HG03139 (cell line): ENCODE data around the gene SCN1B.

Experiments used
- ATAC-seq: cut with Tn5 transposase; IDR thresholded peaks from one replicate; pipeline ENCODE4 v1.9.1; 2021; ENCODE audit not compliant: unreplicated experiment

The SCN1B gene

DNA sequence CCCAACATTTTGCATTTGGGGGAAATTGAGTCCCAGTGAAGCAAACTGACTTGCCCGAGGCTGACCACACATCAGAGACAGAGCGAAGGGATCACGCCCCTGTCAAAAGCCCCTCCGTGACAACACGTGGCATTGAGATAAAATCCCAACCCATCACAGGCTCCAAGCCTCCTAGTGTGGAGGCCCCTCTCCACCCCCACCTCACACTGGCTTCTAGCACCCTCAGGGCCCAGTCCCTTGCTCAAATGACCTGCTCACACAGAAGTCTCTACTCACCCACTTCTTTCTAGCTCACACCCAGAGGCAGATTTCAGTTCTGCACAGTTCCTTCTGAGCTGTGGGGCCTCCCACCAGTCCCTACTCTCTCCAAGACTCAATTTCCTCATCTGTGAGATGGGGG, 21.5 kb downstream of the SCN1B start:
- no peak for ATAC-seq

DNA sequence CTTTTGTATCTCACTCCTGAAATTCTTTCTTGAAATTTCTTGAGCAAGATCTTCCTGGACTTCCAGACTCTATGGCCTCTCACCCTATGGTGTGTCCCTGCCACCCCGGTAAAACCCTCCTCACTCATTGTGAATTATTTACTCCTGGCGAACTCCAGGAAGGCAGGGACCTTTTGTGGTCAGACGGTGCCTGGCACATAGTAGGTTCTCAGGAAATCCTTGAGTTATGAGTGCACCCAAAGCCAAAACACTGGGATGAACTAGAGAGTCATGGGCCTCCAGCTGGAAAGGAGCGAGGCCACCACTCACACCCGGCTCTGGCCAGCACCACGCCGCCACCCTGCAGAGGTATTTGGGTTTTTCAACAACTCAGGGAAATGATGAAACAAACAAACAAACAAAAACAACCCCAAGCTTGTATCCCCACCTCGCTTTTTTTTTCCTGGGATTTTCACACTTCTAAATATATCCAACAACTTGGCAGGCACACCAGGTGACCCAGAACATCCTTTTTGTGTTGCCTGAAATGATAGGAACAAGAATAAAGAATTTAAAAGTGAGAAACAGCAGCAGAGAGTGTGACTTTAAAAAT, 22.4 kb downstream of the SCN1B start:
- no peak for ATAC-seq

DNA sequence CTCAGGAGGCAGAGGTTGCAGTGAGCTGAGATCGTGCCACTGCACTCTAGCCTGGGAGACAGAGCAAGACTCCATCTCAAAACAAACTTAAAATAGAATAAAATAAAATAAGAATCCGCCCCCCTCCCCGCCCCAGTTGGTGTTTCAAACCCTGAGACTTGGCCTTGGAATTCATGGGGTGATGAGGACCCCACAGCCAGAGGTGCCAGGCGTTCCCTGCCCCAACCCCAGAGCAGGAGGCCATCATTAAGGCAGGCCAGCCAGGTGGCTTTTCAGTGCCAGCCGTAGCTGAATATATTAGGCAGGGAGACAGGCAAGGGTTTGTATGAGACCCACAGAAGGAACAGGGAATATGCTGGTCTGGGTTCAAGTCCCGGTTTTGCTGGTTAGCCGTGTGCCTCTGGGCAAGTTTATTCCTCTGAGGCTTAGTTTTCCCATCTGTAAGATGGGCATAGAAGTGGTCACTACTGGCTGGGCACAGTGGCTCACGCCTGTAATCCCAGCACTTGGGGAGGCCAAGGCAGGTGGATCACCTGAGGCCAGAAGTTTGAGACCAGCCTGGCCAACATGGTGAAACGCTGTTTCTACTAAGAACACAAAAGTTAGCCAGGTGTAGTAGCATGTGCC, 23.5 kb downstream of the SCN1B start:
- ATAC-seq: no peak

DNA sequence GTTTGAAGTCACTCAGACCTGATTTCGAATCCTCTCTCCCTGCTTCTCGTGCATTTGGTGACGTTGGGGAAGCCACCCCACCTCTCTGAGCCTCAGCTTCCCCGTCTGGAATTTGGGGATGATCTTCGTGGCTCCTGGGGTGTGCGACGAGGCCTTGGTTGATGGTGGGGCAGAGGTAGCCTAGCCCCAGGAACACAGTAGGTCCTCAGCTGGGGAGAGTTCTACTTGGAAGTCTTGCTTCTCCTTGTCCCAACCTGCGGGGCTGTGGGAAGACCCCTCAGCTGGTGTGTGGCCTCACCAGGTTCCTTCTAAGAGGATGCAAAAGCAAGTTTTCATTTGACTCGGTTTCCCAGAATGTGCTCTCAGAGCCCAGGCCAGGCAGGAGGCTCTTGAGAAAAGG, 24.4 kb downstream of the SCN1B start:
- ATAC-seq: no peak

DNA sequence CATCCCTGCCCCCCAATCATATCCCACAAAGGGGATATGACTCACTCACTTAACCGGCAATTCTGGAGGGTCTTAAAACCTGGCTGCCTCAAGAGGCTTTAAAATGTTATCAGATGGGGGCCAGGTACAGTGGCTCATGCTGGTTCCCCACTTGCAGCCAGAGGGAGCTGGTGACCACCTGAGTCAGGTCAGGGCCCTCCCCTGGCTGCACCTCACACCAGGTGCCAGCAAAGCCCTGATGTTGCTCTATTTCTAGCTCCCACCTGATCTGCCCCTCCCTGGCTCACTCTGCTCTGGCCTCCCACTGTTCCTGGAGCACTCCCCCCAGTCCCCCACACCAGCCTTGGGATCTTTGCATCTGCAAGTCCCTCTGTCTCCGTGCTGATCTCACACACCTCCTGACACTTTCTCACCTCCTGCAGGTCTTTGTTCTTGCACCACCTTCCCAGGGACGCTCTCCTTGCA, 25.5 kb downstream of the SCN1B start:
- ATAC-seq: no peak

DNA sequence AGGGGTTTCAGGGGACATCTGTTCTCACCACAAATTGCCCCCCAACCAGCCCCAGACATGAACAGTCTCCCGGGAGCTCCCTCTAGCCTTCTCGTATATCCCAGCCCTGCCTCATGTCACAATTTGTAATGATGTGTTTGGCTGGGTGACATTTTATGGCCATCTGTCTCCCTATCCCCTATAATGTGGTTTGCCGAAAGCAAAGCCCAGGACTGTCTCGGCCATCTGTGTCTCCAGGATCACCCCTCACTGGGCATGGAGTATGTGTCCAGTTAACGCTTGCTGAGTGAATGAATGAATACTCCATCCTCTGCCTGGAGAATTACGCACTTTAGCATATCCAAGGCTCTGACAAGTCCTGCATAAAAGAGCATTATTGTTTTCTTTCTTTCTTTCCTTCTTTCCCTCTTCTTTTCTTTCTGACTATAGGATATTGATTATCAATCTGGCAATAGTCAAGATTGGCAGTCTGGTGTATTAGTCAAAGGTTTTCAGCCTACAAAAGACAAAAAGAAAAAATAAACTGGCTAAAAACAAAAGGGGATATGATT, 26.3 kb downstream of the SCN1B start:
- ATAC-seq: no peak

DNA sequence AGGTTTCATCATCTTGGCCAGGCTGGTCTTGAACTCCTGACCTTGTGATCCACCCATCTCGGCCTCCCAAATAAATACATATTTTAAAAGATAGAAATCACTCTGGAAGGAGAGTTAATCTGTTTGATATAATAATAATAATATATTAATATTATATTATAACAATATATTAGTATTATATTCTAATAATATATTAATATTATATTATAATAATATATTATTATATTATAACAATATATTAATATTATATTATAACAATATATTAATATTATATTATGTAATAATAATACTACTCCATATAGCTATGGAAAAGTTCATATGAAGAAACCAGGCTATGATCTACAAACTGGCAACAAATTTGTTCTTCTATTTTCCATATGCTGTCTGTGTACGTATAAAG, 28.1 kb downstream of the SCN1B start:
- ATAC-seq: no peak

DNA sequence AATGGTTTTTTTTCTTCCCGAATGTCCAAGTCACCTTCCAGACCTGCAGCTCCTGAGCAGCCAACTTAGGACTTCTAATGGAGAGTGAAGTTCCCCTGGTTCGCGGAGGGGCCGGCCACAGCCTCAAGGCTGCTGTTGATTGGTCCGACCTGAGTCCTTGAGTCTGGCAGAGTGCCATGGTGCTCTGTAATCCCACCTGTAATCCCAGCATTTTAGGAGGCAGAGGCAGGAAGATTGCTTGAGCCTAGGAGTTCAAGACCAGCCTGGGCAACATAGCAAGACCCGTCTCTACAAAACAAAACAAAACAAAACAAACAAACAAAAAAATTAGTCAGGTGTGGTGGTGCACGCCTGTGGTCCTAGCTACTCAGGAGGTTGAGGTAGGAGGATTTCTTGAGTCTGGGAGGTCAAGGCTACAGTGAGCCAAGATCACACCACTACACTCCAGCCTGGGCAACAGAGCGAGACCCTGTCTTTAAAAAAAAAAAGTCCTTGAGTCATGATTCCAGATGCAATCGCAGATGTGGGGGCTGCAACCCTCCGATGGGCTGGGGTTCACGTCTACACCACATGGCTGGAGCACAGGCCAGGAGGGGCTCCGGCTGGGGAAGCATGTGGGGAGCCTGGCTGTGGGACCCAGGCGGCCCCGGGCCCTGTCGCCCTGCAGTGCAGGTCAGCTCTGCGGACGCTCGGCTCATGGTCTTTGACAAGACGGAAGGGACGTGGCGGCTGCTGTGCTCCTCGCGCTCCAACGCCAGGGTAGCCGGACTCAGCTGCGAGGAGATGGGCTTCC, 28.9 kb downstream of the SCN1B start:
- ATAC-seq: no peak

DNA sequence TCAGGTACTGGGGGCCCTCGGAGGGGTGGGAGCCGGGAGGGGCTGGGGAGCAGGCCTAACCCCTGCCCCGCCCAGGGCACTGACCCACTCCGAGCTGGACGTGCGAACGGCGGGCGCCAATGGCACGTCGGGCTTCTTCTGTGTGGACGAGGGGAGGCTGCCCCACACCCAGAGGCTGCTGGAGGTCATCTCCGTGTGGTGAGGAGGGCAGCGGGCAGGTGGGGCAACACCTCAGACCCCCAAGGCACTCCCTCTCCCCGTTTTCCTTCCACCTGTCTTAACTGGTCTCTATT, 29.5 kb downstream of the SCN1B start:
- ATAC-seq: no peak

DNA sequence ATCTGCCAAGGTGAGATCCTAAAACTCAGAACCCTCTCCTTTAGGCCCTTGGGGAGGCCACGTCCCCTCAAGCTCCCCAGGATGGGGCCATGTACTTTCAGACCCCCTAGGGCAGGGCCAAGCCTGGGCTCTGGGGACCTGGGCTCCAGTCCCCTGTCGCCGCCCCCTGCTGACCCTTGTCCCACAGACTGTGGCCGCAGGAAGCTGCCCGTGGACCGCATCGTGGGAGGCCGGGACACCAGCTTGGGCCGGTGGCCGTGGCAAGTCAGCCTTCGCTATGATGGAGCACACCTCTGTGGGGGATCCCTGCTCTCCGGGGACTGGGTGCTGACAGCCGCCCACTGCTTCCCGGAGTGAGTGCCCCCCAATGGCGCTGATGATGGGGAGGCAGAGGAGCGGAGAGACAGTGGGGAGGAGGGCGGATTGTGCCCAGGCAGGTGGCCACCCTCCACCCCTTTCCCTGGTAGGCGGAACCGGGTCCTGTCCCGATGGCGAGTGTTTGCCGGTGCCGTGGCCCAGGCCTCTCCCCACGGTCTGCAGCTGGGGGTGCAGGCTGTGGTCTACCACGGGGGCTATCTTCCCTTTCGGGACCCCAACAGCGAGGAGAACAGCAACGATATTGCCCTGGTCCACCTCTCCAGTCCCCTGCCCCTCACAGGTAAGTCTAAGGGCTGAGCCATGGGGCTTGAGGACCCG, 30.0 kb downstream of the SCN1B start:
- ATAC-seq: no peak

DNA sequence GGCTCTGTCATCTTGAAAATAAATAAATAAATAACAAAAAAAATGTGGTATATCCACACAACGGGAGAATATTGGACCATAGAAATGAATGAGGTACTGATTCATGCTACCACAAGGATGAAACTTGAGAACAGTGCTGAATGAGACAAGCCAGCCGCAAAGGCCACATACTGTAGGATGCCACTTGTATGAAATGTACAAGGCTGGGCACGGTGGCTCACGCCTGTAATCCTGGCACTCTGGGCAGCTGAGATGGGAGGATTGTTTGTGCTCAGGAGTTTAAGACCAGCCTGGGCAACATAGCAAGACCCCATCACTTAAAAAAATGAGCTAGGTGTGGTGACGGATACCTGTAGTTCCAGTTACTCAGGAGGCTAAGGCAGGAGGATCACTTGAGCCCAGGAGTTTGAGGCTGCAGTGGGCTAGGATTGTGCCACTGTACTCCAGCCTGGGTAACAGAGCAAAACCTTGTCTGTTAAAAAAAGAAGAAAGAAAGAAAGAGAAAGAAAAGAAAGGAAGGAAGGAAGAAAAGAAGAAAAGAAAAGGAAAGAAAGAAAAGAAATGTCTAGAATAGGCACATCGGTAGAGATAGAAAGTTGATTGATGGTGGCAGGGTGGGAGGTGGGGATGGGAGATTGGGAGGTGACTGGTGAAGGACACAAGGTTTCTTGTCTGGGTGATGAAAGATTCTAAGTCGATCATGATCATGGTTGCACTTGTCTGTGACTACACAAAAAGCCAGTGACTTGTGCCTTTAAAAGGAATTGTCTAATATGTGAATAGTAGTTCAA, 31.5 kb downstream of the SCN1B start:
- no peak for ATAC-seq

DNA sequence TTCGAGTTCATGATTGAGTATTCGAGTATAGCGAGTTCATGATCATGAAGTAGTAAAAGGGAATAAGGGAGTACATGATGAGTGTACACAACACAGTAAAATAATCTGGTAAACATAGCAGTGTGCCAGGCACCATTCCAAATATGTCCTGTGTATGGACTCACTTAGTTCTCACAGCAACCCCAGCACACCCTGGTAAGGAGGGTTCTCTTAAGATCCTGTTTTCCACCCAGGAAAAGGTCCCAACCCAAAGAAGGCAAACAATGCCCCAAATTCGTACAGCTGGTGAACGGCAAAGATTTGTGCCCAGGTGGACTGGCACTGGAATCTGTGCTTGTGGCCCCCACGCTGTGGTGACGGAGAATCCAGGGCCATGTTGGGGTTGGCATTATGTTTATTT, 32.7 kb downstream of the SCN1B start:
- no peak for ATAC-seq

DNA sequence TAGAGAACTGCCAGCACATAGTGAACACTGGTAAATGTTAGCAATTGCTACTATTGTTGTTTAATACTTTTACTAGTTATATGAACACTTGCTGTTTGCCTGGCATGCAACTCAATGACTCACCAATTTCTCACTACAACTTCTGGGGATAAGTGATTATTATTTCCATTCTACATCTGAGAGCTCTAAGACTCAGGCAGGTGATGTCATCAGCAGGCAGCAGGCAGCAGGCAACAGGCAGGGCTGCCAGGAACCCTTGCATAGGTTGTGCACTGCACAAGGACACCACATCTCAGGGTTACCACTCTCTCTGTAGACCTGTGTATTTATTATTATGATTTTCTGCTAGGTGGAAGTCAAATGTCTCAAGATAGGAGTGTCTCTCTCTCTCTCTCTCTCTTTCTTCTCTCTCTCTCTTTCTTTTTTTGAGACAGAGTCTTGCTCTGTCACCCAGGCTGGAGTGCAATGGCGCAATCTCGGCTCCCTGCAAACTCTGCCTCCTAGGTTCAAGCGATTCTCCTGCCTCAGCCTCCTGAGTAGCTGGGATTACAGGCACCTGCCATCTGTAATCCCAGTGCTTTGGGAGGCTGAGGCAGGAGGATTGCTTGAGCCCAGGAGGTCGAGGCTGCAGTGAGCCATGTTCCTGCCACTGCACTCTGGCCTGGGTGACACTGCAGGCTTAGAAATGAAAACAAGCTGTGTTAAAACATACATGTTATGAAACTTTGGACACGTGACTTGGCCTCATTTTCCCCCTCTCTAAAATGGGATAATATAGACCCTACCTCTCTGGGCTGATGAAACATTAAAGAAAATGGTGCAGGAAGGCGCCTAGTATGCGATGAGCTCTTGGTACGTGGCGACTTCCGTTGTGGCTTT, 33.9 kb downstream of the SCN1B start:
- no peak for ATAC-seq

DNA sequence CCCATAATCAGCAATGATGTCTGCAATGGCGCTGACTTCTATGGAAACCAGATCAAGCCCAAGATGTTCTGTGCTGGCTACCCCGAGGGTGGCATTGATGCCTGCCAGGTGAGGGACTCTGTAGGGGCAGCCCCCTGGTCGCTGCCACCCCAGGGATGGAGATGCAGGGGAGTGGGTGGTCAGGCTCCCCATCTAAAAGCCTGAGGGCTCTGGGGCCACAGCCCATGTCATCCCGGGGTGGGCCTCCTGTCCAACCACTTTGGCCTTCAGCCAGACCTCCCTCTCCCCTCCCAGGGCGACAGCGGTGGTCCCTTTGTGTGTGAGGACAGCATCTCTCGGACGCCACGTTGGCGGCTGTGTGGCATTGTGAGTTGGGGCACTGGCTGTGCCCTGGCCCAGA, 35.3 kb downstream of the SCN1B start:
- ATAC-seq: no peak

DNA sequence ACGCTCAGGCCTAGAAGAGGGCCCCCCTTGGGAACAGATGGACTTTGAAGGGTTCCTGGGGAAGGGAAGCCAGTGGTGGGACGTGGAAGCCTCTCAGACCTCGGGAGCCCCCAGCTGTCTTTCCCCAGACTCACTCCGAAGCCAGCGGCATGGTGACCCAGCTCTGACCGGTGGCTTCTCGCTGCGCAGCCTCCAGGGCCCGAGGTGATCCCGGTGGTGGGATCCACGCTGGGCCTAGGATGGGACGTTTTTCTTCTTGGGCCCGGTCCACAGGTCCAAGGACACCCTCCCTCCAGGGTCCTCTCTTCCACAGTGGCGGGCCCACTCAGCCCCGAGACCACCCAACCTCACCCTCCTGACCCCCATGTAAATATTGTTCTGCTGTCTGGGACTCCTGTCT, 35.9 kb downstream of the SCN1B start:
- ATAC-seq: no peak

DNA sequence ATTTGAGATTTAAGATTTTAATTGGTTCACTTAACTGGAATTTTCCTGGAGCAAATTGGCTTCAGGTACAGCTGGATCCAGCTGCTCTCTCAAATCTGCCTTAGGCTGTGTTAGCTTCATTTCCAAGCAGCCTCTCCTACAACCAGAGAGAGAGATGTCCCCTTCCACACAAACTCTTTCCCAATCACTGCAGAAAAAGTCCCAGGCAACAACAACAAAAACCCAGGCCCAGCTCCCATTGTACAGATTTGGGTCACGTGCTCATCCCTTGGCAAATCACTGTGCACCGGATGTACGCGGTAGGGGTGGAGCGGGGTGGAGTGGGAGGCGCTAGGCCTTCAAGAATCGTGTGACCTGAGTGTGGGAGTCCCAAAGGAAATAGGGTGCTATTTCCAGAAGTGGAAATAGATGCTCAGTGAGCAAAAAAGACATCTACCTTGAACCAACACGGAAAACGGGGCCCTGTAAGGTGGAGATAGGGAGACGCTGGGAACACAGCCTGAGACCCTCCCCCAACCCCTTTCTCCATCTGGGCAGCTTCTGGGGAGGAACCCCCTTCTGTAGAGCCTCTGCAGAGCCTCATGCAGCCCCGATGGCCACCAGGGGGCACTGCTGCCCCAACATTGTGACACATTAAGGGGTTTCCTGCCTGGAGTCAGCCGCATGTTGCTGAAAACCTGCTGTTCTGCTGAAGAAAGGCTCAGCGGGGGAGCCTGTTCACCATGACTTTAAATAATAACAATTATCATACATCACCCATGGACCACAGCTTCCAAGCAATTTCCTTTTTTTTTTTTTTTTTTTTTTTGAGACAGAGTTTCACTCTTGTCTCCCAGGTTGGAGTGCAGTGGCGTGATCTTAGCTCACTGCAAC, 36.7 kb downstream of the SCN1B start:
- ATAC-seq: no peak

DNA sequence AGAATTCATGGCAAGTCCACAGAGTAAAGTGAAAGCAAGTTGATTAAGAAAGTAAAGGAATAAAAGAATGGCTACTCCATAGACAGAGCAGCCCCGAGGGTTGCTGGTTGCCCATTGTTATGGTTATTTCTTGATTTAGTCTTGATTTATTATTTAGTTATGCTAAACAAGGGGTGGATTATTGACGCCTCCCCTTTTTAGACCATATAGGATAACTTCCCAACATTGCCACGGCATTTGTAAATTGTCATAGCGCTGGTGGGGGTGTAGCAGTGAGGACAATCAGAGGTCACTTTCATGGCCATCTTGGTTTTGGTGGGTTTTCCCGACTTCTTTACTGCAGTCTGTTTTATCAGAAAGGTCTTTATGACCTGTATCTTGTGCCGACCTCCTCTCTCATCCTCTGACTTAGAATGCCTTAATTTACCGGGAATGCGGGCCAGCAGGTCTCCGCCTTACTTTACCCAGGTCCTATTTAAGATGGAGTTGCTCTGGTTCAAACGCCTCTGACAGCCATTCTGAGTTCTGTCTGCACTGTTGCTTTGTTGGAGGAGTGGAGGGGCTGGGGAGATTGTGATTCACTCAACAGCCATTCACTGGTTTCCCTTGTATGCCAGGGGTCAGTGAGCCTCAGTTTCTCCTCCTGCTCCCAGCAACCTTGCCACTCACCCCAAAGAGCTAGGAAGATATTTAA, 38.8 kb downstream of the SCN1B start:
- no peak for ATAC-seq

DNA sequence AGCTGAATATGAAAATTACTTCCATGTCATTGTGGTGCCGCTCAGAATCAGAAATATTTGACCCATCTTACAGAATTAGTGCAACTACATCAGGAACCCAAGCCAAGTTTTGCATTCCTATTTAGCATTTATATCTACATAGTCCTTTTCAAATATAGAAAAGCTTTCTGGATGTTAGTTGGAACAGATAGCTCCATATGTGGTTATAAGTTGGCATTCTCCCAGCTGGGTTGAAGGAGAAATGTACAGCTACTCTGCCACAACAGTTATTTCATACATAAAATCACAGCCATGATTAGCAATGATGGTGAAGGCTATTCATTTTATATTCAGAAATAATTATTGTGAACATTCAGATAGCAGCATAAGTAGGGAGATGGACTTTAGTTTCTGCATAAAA, 39.4 kb downstream of the SCN1B start:
- no peak for ATAC-seq
